IgD-negative memory B cell (primary cell): ENCODE data around the gene PSMF1. TPM values are rescaled to one million over a fixed set of nuclear protein-coding genes. Genes with fewer than 3 reads are reported as not detected.

Experiments
- H3K27ac Mint-ChIP-seq, 3 donors: one replicate each; pipeline ENCODE4 v1.8.0; 2020 to 2022; ENCODE audit warnings: mild to moderate bottlenecking in 3 of 3, mixed read lengths in 3 of 3, moderate library complexity in 1 of 3
- H3K27me3 Mint-ChIP-seq: one replicate; pipeline ENCODE4 v1.8.0; 2021; ENCODE audit warnings: mixed read lengths
- H3K36me3 Mint-ChIP-seq: one replicate; pipeline ENCODE4 v1.8.0; 2020; ENCODE audit warnings: mild to moderate bottlenecking, mixed read lengths
- H3K4me1 Mint-ChIP-seq, 3 donors: one replicate each; pipeline ENCODE4 v1.8.0; 2020 to 2022; ENCODE audit warnings: mixed read lengths in 3 of 3, mild to moderate bottlenecking in 1 of 3
- H3K4me3 Mint-ChIP-seq, 4 donors: one replicate each; pipeline ENCODE4 v1.8.0; 2020 to 2022; ENCODE audit warnings: mild to moderate bottlenecking in 4 of 4, mixed read lengths in 4 of 4, moderate library complexity in 3 of 4
- H3K9me3 Mint-ChIP-seq, 3 donors: one replicate each; pipeline ENCODE4 v1.8.0; 2020 to 2021; ENCODE audit warnings: mixed read lengths in 3 of 3, mild to moderate bottlenecking in 1 of 3
- polyA plus RNA-seq: library from polyadenylated mRNA; unstranded; fragments of 300-500 nt; fragmentation: Illumina TruSeq; gene quantifications from one replicate; pipeline ENCODE4 v1.2.3, GENCODE V29; 2021

Gene PSMF1
- polyA plus RNA-seq, 1 donor from 2014 or later: 163 TPM

GRCh38 chr20:1165521-1165920, 47.1 kb downstream of the PSMF1 start:
- Mint-ChIP-seq H3K4me1 (peaks cover 0 to 9% (median 6%) of the 10 kb centered on the region in 3 donors), H3K36me3 (peaks cover 20% of the 10 kb centered on the region), H3K27me3 (no peaks in the 10 kb centered on the region), H3K9me3 (no peaks in the 10 kb centered on the region), H3K27ac (peak overlapping the region in 1 of 3 donors; percentile 62), H3K4me3 (no peak overlapping the region)

GRCh38 chr20:1165941-1166340, 47.5 kb downstream of the PSMF1 start:
- Mint-ChIP-seq H3K9me3 (no peaks in the 10 kb centered on the region), H3K27ac (no peak overlapping the region), H3K36me3 (peaks cover 20% of the 10 kb centered on the region), H3K4me3 (no peak overlapping the region), H3K4me1 (peaks cover 0 to 9% (median 6%) of the 10 kb centered on the region in 3 donors), H3K27me3 (no peaks in the 10 kb centered on the region)

- Mint-ChIP-seq H3K9me3 (no peaks in the 10 kb centered on the region), H3K36me3 (peaks cover 20% of the 10 kb centered on the region), H3K27ac (no peak overlapping the region), H3K4me3 (no peak overlapping the region), H3K27me3 (no peaks in the 10 kb centered on the region), H3K4me1 (peaks cover 0 to 9% (median 4%) of the 10 kb centered on the region in 3 donors)
Observed at GRCh38 chr20:1166948-1167720, 48.7 kb downstream of the PSMF1 start.

GRCh38 chr20:1169224-1169623, 50.8 kb downstream of the PSMF1 start:
- H3K36me3 Mint-ChIP-seq: peaks cover 20% of the 10 kb centered on the region
- H3K4me1 Mint-ChIP-seq: peaks cover 0 to 4% (median 0%) of the 10 kb centered on the region in 3 donors
- H3K27me3 Mint-ChIP-seq: no peaks in the 10 kb centered on the region
- H3K4me3 Mint-ChIP-seq: no peak overlapping the region
- H3K9me3 Mint-ChIP-seq: no peaks in the 10 kb centered on the region
- peak overlapping the region in 1 of 3 donors; percentile 57 for H3K27ac Mint-ChIP-seq

- Mint-ChIP-seq H3K4me1 (peaks cover 0 to 2% (median 0%) of the 10 kb centered on the region in 3 donors), H3K9me3 (no peaks in the 10 kb centered on the region), H3K4me3 (no peak overlapping the region), H3K36me3 (peaks cover 6% of the 10 kb centered on the region), H3K27ac (no peak overlapping the region), H3K27me3 (no peaks in the 10 kb centered on the region)
Observed at GRCh38 chr20:1171461-1172093, 53.2 kb downstream of the PSMF1 start.

- Mint-ChIP-seq H3K27me3 (no peaks in the 10 kb centered on the region), H3K4me3 (no peak overlapping the region), H3K36me3 (no peaks in the 10 kb centered on the region), H3K9me3 (no peaks in the 10 kb centered on the region), H3K4me1 (peaks cover 0 to 3% (median 0%) of the 10 kb centered on the region in 3 donors), H3K27ac (no peak overlapping the region)
Observed at GRCh38 chr20:1173698-1174097, 55.3 kb downstream of the PSMF1 start.

GRCh38 chr20:1174787-1175186, 56.4 kb downstream of the PSMF1 start:
- Mint-ChIP-seq H3K27me3 (no peaks in the 10 kb centered on the region), H3K4me1 (peaks cover 0 to 3% (median 0%) of the 10 kb centered on the region in 3 donors), H3K4me3 (no peak overlapping the region), H3K27ac (no peak overlapping the region), H3K36me3 (peaks cover 7% of the 10 kb centered on the region), H3K9me3 (no peaks in the 10 kb centered on the region)

GRCh38 chr20:1177680-1178079, 59.3 kb downstream of the PSMF1 start:
- Mint-ChIP-seq H3K9me3 (no peaks in the 10 kb centered on the region), H3K4me3 (no peak overlapping the region), H3K27me3 (no peaks in the 10 kb centered on the region), H3K27ac (no peak overlapping the region), H3K36me3 (peaks cover 7% of the 10 kb centered on the region), H3K4me1 (peaks cover 0 to 3% (median 0%) of the 10 kb centered on the region in 3 donors)

GRCh38 chr20:1178103-1178502, 59.7 kb downstream of the PSMF1 start:
- peaks cover 0 to 3% (median 0%) of the 10 kb centered on the region in 3 donors for H3K4me1 Mint-ChIP-seq
- H3K27me3 Mint-ChIP-seq: peaks cover 3% of the 10 kb centered on the region
- H3K9me3 Mint-ChIP-seq: no peaks in the 10 kb centered on the region
- no peak overlapping the region for H3K4me3 Mint-ChIP-seq
- peaks cover 7% of the 10 kb centered on the region for H3K36me3 Mint-ChIP-seq
- no peak overlapping the region for H3K27ac Mint-ChIP-seq

GRCh38 chr20:1178623-1179022, 60.2 kb downstream of the PSMF1 start:
- peaks cover 0 to 3% (median 0%) of the 10 kb centered on the region in 3 donors for H3K4me1 Mint-ChIP-seq
- peaks cover 7% of the 10 kb centered on the region for H3K36me3 Mint-ChIP-seq
- no peak overlapping the region for H3K27ac Mint-ChIP-seq
- no peak overlapping the region for H3K4me3 Mint-ChIP-seq
- peaks cover 7% of the 10 kb centered on the region for H3K27me3 Mint-ChIP-seq
- H3K9me3 Mint-ChIP-seq: no peaks in the 10 kb centered on the region

GRCh38 chr20:1180949-1181348, 62.5 kb downstream of the PSMF1 start:
- Mint-ChIP-seq H3K36me3 (peaks cover 7% of the 10 kb centered on the region), H3K9me3 (no peaks in the 10 kb centered on the region), H3K27me3 (peaks cover 20% of the 10 kb centered on the region), H3K4me3 (no peak overlapping the region), H3K4me1 (peaks cover 0 to 7% (median 3%) of the 10 kb centered on the region in 3 donors), H3K27ac (no peak overlapping the region)

- H3K36me3 Mint-ChIP-seq: peaks cover 7% of the 10 kb centered on the region
- no peaks in the 10 kb centered on the region for H3K9me3 Mint-ChIP-seq
- peaks cover 0 to 7% (median 3%) of the 10 kb centered on the region in 3 donors for H3K4me1 Mint-ChIP-seq
- H3K4me3 Mint-ChIP-seq: no peak overlapping the region
- peak overlapping the region in 1 of 3 donors; percentile 74 for H3K27ac Mint-ChIP-seq
- H3K27me3 Mint-ChIP-seq: peaks cover 27% of the 10 kb centered on the region
Observed at GRCh38 chr20:1182106-1182505, 63.7 kb downstream of the PSMF1 start.

GRCh38 chr20:1183153-1183552, 64.8 kb downstream of the PSMF1 start:
- peaks cover 0 to 7% (median 0%) of the 10 kb centered on the region in 3 donors for H3K4me1 Mint-ChIP-seq
- peaks cover 7% of the 10 kb centered on the region for H3K36me3 Mint-ChIP-seq
- peaks cover 27% of the 10 kb centered on the region for H3K27me3 Mint-ChIP-seq
- H3K27ac Mint-ChIP-seq: no peak overlapping the region
- H3K9me3 Mint-ChIP-seq: no peaks in the 10 kb centered on the region
- peak overlapping the region in 2 of 4 donors; percentile 19 to 68 for H3K4me3 Mint-ChIP-seq

- peaks cover 27% of the 10 kb centered on the region for H3K27me3 Mint-ChIP-seq
- H3K9me3 Mint-ChIP-seq: no peaks in the 10 kb centered on the region
Observed at GRCh38 chr20:1184260-1184637, 65.8 kb downstream of the PSMF1 start.

GRCh38 chr20:1184638-1185315, 66.4 kb downstream of the PSMF1 start, which contains the start of gene TMEM74B:
TSS of gene TMEM74B (minus strand) at chr20:1184981. CDS start at chr20:1183801, 1,180 bp downstream.
- Mint-ChIP-seq H3K27ac (peak within 1 kb of the TSS in 1 of 3 donors; percentile 13), H3K9me3 (no peaks in the 10 kb centered on the region), H3K4me1 (peaks cover 0 to 7% (median 0%) of the 10 kb centered on the region in 3 donors), H3K27me3 (peaks cover 27% of the 10 kb centered on the region), H3K36me3 (peaks cover under 1% of the 10 kb centered on the region), H3K4me3 (peak within 1 kb of the TSS; percentile 9 to 87 (median 72))

More at GRCh38 chr20:1184260-1184637, 65.8 kb downstream of the PSMF1 start:
- Mint-ChIP-seq H3K4me3 (peak overlapping the region; percentile 9 to 87 (median 72)), H3K36me3 (peaks cover 5% of the 10 kb centered on the region), H3K27ac (peak overlapping the region in 1 of 3 donors; percentile 13), H3K4me1 (peaks cover 0 to 7% (median 0%) of the 10 kb centered on the region in 3 donors)
